ENCODE data around the gene GCNT3.
A peak's percentile ranks its signal among the peaks of the same experiment; 100 is the strongest.

The GCNT3 gene, protein sequence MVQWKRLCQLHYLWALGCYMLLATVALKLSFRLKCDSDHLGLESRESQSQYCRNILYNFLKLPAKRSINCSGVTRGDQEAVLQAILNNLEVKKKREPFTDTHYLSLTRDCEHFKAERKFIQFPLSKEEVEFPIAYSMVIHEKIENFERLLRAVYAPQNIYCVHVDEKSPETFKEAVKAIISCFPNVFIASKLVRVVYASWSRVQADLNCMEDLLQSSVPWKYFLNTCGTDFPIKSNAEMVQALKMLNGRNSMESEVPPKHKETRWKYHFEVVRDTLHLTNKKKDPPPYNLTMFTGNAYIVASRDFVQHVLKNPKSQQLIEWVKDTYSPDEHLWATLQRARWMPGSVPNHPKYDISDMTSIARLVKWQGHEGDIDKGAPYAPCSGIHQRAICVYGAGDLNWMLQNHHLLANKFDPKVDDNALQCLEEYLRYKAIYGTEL

DNA sequence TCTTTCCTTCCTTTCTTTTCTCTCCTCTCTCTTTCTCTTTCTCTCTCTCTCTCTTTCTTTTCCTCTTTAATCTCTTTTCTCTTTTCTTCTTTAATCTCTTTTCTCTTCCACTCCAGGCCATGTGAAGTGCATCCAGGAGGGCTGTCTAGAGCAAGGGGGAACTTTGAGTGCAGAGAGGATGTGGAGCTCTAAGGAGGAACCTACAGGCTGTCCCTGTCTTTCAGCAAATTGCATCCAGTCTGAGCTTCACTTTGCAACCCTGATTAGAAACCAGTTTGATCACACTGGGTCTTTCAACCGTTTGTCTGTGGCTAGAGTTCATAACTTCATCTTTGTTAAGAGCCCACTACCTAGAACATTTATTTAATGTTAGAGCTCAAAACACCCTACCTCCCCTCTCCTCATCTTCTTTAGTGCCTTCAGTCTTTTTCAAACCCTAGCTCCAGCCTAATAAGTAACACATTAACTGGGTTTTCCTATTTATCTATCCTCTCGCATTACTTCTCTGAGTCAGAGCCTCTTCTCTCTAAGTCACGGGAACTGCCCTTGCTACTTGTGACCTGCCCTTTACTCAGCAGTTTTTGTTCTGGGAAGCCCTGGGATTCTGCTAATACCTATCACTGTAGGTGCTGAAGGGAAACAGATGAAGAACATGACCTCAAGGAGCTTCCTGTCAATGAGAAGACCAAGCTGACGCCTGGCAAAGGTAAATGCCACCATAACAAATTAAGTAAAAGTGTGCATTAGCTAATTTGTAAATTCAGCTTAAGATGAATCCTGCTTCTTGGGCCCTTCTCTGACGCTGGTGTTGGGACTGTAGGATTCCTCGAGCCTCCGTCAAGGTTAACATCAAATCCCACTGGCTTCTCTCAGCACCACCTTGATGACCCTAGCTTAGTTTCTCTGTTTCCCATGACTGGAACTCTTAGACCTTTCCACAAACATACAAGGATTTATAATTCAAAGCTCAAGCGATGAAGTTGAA, at the start of gene GCNT3:
Gene GCNT3, plus strand, starts transcription at position 508 of the 985 bp plus-strand sequence. CDS start 6,456 bp downstream, outside the sequence.
- H3K4me3 ChIP-seq (ENCODE audit: control insufficient read depth, low read depth, low read length), result no peak within 1 kb of the TSS
- TF ChIP-seq, protein P1, sequence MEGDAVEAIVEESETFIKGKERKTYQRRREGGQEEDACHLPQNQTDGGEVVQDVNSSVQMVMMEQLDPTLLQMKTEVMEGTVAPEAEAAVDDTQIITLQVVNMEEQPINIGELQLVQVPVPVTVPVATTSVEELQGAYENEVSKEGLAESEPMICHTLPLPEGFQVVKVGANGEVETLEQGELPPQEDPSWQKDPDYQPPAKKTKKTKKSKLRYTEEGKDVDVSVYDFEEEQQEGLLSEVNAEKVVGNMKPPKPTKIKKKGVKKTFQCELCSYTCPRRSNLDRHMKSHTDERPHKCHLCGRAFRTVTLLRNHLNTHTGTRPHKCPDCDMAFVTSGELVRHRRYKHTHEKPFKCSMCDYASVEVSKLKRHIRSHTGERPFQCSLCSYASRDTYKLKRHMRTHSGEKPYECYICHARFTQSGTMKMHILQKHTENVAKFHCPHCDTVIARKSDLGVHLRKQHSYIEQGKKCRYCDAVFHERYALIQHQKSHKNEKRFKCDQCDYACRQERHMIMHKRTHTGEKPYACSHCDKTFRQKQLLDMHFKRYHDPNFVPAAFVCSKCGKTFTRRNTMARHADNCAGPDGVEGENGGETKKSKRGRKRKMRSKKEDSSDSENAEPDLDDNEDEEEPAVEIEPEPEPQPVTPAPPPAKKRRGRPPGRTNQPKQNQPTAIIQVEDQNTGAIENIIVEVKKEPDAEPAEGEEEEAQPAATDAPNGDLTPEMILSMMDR (conservative IDR thresholded peaks at IDR 0.05; ENCODE audit: control insufficient read depth, insufficient read depth, low read depth, low read length), result no peak
- DNase-seq (ENCODE audit: low read depth), result peak; percentile 61

DNA sequence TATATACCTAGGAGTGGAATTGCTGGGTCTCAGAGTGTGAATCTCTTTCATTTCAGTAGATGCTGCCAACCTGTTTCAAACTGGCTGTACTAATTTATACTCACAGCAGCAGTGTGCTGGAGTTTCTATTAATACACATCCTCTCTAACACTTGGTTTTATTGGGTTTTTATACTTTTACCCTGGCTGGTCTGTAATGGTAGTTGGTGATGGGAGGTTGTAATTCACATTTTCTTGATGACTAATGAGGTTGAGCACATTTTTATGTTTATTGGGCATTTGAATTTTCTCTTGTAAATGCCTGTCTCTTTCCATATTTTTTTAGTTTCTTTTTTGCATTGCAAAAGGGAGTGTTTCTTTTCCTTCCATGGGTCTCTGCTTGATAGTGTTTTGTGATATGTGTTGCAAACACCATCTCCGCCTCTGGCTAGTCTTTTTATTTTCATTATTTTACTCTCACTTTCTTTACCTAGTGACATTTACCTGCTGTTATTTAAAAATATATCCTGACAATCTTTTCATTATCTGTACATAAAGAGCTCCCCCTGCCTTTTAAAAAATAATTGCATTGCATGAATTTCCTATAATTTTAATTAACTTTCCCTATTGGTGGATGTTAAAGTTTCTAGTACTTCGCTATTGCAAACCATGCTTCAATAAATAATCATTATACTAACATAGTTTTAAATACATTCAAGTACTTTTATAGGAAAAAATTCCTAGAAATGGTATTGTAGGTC, 49.0 kb upstream of the GCNT3 start:
- no peak for DNase-seq (ENCODE audit: low read depth)
- TF ChIP-seq, protein P1 (conservative IDR thresholded peaks at IDR 0.05; ENCODE audit: control insufficient read depth, insufficient read depth, low read depth, low read length), result peak; percentile 19
- no peak overlapping the region for H3K4me3 ChIP-seq (ENCODE audit: control insufficient read depth, low read depth, low read length)

DNA sequence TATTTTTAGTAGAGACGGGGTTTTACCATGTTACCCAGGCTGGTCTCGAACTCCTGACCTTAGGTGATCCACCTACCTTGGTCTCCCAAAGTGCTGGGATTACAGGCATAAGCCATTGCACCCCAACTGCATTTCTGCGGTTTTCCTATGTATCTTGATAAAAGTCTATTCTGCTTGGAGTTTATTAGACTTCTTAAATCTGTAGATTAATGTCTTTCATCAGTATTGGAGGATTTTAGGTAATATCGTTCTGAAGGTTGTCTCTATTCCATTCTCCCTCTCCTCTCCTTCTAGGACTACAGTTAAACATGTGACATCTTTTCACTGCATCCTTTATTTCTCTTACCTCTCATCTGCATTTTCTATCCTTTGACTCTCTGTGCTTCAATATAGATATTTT, 46.3 kb upstream of the GCNT3 start:
- TF ChIP-seq, protein P1 (conservative IDR thresholded peaks at IDR 0.05; ENCODE audit: control insufficient read depth, insufficient read depth, low read depth, low read length), result no peak
- no peak for DNase-seq (ENCODE audit: low read depth)
- H3K4me3 ChIP-seq (ENCODE audit: control insufficient read depth, low read depth, low read length), result no peak overlapping the region

DNA sequence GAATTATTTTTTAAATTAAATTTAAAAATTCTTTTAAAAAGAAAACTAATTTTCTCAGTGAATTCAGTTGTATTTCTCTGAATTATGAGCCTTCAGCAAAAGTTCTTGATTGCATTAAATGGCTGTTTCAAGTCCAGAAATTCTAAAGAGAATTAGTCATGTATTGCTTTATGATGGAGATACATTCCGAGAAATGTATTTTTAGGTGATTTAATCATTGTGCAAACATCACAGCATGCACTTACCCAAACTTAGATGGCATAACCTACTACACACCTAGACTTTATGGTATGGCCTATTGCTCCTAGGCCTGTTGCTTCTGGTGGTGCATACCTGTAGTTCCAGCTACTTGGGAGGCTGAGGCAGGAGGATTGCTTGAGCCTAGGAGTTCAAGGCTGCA, 44.3 kb upstream of the GCNT3 start:
- TF ChIP-seq, protein P1 (conservative IDR thresholded peaks at IDR 0.05; ENCODE audit: control insufficient read depth, insufficient read depth, low read depth, low read length), result no peak
- H3K4me3 ChIP-seq (ENCODE audit: control insufficient read depth, low read depth, low read length), result no peak overlapping the region
- DNase-seq (ENCODE audit: low read depth), result no peak

DNA sequence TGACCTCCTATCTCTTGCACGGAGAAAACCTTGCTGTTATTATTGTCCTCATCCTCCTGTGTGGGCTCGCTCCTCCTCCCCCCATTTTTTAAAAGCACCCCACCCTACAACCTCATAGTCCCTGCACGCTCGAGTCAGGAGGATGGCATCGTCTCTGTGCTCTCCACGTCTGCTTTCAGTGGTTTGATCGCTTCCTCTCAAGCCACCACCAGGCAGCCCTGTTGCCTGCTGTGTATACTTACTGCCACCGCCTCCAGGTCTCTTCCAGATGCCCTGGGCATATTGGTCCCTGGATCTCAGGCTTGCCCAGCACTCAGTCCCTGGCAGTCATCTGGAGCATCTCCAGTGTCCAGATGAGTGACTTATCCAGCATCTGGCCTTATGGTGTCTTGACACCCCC, 42.1 kb upstream of the GCNT3 start:
- no peak overlapping the region for H3K4me3 ChIP-seq (ENCODE audit: control insufficient read depth, low read depth, low read length)
- TF ChIP-seq, protein P1 (conservative IDR thresholded peaks at IDR 0.05; ENCODE audit: control insufficient read depth, insufficient read depth, low read depth, low read length), result no peak
- DNase-seq (ENCODE audit: low read depth), result no peak

DNA sequence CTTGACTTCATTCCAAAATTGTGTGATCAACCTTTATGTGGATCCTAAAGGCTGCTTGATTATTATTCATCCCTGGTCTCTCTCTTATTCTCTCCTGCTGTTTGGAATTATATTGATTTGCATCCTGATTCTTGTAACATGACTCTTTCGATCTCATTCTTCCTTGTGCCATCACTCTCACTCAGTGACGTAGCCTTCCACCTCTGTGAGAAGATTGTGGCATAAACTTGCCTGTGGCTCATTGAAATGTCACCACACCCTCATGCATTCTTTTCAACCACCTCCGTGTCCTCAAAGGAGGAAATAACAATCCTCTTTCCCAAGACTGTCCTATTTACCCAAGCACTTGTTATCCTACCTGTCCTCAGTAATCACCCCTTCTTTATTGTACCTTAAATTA, 41.3 kb upstream of the GCNT3 start:
- no peak overlapping the region for H3K4me3 ChIP-seq (ENCODE audit: control insufficient read depth, low read depth, low read length)
- TF ChIP-seq, protein P1 (conservative IDR thresholded peaks at IDR 0.05; ENCODE audit: control insufficient read depth, insufficient read depth, low read depth, low read length), result no peak
- no peak for DNase-seq (ENCODE audit: low read depth)

Data from fibroblast of mammary gland (primary cell).